GM21515 (cell line): ENCODE results near the gene FAM20C.
"Not testable (repeated sequence)": the region's sequence is repeated elsewhere in the genome, so short reads cannot be mapped to it uniquely, and the experiment has no call there.

Experiments
- ATAC-seq: cut with Tn5 transposase; IDR thresholded peaks from one replicate; pipeline ENCODE4 v1.9.1; 2021; ENCODE audit not compliant: unreplicated experiment

FAM20C gene

DNA sequence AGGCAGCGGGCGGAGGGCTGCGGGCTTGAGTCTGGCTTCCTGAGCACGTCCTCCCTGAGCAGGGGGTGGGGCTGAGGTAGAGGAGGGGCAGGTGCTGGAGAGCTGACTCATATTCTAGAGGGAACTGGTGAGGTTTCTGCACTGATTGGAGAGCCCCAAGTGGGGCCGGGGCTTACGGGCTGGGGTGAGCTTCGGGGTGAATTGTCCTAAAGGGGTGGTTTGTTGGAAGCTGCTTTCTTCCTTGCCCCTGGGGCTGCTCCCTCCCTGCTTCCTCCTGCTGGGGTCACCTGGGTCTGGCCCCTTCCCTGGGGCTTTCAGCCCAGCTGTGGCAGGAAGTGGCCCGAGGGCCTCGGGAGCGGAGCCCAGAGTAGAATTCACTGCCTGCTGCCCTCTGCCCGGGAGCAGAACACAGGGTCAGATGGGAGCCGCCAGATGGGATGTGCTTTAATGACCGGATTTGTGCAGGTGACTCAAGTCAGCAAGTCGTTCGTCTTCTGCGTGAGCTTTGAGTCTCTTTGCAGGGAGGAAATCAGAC is 48.6 kb downstream of the FAM20C start:
- no peak for ATAC-seq

- no peak for ATAC-seq
Observed at GRCh38 chr7:241513-241912, 49.1 kb downstream of the FAM20C start.

DNA sequence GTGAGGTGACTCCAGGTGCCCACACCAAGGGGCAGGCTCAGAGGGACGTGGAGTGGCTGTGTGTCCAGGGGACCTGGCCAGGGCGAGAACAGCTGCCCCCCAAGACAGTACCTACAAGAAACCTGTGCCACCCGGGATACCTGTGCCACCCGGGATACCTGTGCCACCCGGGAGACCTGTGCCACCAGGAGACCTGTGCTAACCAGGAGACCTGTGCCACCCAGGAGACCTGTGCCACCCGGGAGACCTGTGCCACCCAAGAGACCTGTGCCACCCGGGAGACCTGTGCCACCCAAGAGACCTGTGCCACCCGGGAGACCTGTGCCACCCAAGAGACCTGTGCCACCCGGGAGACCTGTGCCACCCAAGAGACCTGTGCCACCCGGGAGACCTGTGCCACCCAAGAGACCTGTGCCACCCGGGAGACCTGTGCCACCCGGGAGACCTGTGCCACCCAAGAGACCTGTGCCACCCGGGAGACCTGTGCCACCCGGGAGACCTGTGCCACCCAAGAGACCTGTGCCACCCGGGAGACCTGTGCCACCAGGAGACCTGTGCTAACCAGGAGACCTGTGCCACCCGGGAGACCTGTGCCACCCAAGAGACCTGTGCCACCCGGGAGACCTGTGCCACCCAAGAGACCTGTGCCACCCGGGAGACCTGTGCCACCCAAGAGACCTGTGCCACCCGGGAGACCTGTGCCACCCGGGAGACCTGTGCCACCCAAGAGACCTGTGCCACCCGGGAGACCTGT is 50.6 kb downstream of the FAM20C start:
- ATAC-seq, result not testable (repeated sequence)

- ATAC-seq, result not testable (repeated sequence)
Observed at GRCh38 chr7:243580-243978, 51.2 kb downstream of the FAM20C start.

DNA sequence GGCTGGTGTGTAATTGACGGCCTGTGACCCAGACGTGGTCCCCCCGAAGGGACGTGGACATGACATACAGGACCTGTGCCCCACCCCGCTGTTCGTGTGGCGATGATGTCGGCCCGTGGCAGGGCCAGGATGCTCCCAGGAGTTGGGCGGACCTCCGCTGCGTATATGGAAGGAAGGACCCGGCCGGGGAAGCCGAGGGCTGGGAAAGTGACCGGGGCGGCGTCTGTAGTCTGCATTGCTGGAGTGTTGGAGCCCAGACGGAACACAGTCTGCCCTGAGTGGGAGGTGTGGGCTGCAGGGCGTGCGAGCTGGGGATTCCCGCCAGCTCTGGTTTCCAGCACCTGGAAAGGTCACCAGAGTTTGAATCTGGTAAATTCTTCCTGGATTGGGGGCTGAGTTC is 52.6 kb downstream of the FAM20C start:
- no peak for ATAC-seq

GRCh38 chr7:245574-246295 is 53.4 kb downstream of the FAM20C start:
- ATAC-seq, result no peak

- no peak for ATAC-seq
Observed at GRCh38 chr7:246451-246850, 54.1 kb downstream of the FAM20C start.

DNA sequence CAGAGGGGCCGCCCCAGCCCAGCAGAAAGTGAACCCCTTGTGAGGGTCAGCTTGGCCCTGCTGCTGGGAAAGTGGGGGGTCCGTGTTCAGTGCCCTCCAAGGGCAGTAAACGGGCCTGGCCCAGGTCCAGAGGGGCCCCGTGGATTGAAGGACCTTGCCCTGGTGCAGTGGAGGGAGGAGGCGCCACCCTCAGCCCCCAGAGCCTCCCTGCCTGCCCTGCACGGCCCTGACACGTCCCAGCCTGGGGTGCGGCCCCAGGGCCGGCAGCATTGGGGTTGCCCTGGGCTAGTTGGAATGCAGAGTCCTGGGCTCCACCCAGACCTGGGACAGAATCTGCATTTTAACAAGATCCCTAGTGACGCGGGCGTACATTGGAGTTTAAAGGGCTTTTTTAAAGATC is 54.8 kb downstream of the FAM20C start:
- ATAC-seq, result no peak

- no peak for ATAC-seq
Observed at GRCh38 chr7:247636-248035, 55.3 kb downstream of the FAM20C start.

DNA sequence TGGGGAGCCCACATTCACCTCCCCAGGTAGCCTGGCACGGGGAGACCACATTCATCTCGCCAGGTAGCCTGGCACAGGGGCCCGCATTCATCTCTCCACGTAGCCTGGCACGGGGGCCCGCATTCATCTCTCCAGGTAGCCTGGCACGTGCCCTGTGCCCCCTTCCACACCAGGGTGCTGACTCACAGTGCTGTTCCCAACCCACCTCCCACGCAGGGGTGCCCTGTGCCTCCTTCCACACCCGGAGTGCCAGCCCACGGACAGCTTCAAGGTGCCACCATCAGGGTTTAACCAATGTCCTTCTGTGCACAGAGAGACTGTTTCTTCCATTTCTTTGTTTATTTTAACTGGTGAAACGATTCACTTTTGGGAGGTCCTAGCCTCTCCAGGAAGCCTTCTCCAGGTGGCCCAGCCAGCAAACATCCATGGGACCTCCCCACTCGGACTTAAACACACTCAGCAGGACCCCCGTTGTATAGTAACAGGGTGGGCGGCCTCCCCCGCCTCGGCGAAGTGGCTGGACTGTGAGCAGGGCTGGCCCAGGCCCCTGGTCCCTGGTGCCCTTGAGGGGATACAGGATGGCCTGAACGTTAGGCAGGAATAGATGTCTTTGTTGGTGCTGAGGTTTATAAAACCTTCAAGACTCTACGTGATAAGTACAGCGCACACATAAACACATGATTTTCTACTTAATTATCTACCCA is 56.5 kb downstream of the FAM20C start:
- ATAC-seq, result no peak

DNA sequence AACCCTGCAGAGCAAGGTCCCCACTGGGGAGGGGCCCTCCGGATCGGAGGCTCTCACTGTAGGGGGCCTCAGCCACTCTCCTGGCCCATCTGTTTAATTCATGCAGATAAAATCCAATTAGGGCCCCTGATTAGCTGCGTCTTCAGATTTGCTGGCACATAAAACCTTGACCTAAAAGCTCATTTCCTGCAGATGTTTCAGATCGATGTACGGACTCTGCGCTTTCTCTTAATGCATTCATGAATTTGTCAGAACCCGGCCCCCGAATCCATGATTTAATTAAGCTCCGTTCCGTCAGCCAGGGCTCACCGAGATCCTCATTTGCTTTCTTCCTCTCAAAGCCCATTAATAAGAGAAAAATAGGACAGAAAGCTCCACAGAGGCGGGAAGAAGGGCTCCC is 57.6 kb downstream of the FAM20C start:
- ATAC-seq, result no peak

- no peak for ATAC-seq
Observed at GRCh38 chr7:250523-250922, 58.2 kb downstream of the FAM20C start.

- no peak for ATAC-seq
Observed at GRCh38 chr7:251005-251404, 58.6 kb downstream of the FAM20C start.

GRCh38 chr7:251446-252175 is 59.2 kb downstream of the FAM20C start:
- ATAC-seq, result no peak

GRCh38 chr7:252216-252965 is 60.0 kb downstream of the FAM20C start:
- no peak for ATAC-seq

DNA sequence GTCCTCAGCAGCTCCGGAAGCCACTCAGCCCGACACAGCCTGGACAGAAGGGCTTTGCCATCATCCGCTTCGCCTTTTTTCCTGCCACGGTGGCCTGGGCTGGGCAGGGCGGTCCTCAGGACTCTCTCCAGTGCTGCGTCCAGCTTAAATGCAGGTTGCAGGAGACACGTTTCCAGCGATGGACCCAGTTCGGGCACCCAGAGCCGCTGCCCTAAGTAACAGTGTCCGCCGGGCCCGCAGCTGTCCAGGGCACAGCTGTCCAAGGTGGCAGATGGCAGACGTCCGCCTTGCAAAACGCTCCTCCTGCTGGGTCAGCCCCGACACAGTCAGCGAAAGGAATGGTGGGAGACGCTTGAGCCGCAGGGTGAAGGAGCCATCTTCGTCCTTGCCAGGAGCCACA is 60.6 kb downstream of the FAM20C start:
- no peak for ATAC-seq

GRCh38 chr7:253581-254336 is 61.4 kb downstream of the FAM20C start:
- ATAC-seq, result no peak

- no peak for ATAC-seq
Observed at GRCh38 chr7:254337-255037, 62.1 kb downstream of the FAM20C start.

GRCh38 chr7:255038-255435 is 62.7 kb downstream of the FAM20C start:
- no peak for ATAC-seq
